Small intestine (tissue), 7 donors: ENCODE measurements around the gene HMG20A. TPM values are rescaled to one million over a fixed set of nuclear protein-coding genes. Genes with fewer than 3 reads are reported as not detected.

Experiments used
- DNase-seq, 2 donors: peaks; one replicate each; pipeline versions ENCODE4 v3.0.0 to v3.0.0-alpha.2; 2013
- FAIRE-seq: peaks from 2 replicates; lab custom pipeline; 2012; peaks lifted over from hg19 to GRCh38; lab: Jason Lieb, UNC
- H3K27ac ChIP-seq, 3 donors: one replicate each; pipeline ENCODE4 v1.5.1; 2013; ENCODE audit warnings: low read length in 2 of 3, mild to moderate bottlenecking in 2 of 3, control low read depth in 1 of 3, inconsistent platforms in 1 of 3, low read depth in 1 of 3, moderate library complexity in 1 of 3
- H3K27me3 ChIP-seq, 3 donors: one replicate each; pipeline ENCODE4 v1.6.1; 2013; ENCODE audit warnings: low read length in 3 of 3, inconsistent platforms in 1 of 3; ENCODE audit not compliant: control insufficient read depth in 3 of 3, insufficient read depth in 3 of 3
- H3K36me3 ChIP-seq, 3 donors: one replicate each; pipeline ENCODE4 v1.6.1; 2013; ENCODE audit warnings: low read length in 3 of 3, inconsistent platforms in 1 of 3, low read depth in 1 of 3, mild to moderate bottlenecking in 1 of 3, moderate library complexity in 1 of 3; ENCODE audit not compliant: control insufficient read depth in 3 of 3, insufficient read depth in 2 of 3
- H3K4me1 ChIP-seq, 3 donors: one replicate each; pipeline ENCODE4 v1.6.1; 2013; ENCODE audit warnings: low read length in 2 of 3, inconsistent platforms in 1 of 3, low read depth in 1 of 3, mild to moderate bottlenecking in 1 of 3, moderate library complexity in 1 of 3; ENCODE audit not compliant: control insufficient read depth in 3 of 3, insufficient read depth in 2 of 3
- H3K4me3 ChIP-seq, 3 donors: one replicate each; pipeline ENCODE4 v1.5.1; 2013; ENCODE audit warnings: low read length in 3 of 3, control low read depth in 1 of 3, inconsistent platforms in 1 of 3, low read depth in 1 of 3, mild to moderate bottlenecking in 1 of 3, moderate library complexity in 1 of 3
- H3K9me3 ChIP-seq, 2 donors: one replicate each; pipeline ENCODE4 v1.6.1; 2013; ENCODE audit warnings: low read depth in 1 of 2, low read length in 1 of 2; ENCODE audit not compliant: control insufficient read depth in 2 of 2, insufficient read depth in 1 of 2
- WGBS, 3 donors: extraction: QIAGEN DNeasy Blood & Tissue Kit; methylation state at CpG; one replicate each; pipeline ENCODE4 v1.1.7; 2013; 5-methylcytosine and 5-hydroxymethylcytosine counted together
- polyA plus RNA-seq, 4 donors: library from polyadenylated mRNA; stranded (reverse) in 3 of 4; unstranded in 1 of 4; fragments of 200-250 nt in 3 of 4; fragments of 120-200 nt in 1 of 4; gene quantifications; one replicate each; pipeline versions ENCODE4 v1.2.1 to v1.2.3, GENCODE V29; 2013
- donor health status: healthy with polysubstance abuse.
- donor health status: control.
- donor health status: control.
- donor health status: Bipolar disorder and iron deficiency.
- donor health status: healthy.

HMG20A gene
- polyA plus RNA-seq, 4 donors: 6.5 to 37.4 (median 10.5) TPM

DNA sequence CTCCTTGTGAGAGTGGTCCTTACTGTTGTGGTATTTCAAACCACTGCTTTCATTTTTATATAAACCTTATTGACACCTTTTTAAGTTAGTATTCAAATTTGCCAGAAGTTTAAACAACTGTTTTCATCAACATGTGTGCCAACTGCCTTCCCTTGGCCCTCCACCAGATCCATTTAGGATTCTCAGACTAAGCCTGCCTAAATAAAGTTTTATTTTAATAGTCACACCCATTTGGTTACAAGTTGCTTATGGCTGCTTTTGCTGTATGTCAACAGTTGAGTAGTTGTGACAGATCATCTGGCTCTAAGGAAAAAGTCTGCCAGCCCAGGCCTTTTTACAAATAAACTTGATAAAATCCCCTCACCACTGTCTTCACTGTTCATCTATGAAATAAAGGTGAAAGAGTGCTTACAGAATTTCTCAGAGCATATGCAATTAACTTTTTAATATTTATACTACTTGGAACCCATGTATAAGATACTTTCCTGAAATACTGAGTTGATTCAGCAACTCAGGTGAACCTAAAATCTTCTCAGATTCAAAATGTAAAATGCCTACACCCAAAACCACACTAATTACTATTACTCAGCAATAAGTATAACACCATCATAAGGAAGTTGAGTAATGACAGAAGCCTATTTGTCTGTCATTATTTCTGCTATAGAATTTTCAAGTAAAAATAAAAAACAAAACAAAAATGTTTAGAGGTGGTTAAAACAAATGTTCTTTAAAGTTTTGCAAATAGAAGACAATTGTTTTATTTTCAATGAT lies 35.9 kb upstream of the HMG20A start:
- DNase-seq (no peak), FAIRE-seq (no peak)
- H3K4me3 ChIP-seq: no peak overlapping the region
- H3K4me1 ChIP-seq: no peaks in the 10 kb centered on the region
- H3K9me3 ChIP-seq: no peaks in the 10 kb centered on the region
- no peaks in the 10 kb centered on the region for H3K27me3 ChIP-seq
- H3K27ac ChIP-seq: no peak overlapping the region
- H3K36me3 ChIP-seq: no peaks in the 10 kb centered on the region

DNA sequence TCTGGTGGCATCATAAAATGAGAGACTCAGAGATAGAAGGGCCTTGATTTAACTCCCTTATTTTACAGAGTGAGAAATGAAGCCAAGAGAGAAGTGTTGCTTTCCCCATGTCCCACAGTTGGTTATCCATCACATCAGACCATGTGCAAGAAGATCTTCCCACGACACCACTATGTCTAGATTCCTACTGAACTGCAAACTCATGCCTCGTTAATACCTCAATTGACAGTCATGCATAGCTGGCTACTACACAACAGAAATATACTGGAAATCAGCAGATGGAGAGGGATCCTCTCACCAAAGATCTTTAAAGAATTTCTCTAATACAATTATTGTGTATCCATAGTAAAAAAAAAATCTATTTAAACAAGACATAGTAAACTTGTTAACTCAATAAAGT lies 34.1 kb upstream of the HMG20A start:
- WGBS, 3 donors: 82 to 92% (median 84%) methylated on average over 2 of the region's 2 CpGs
- H3K27ac ChIP-seq: no peak overlapping the region
- no peaks in the 10 kb centered on the region for H3K9me3 ChIP-seq
- H3K4me3 ChIP-seq: no peak overlapping the region
- no peaks in the 10 kb centered on the region for H3K4me1 ChIP-seq
- H3K27me3 ChIP-seq: no peaks in the 10 kb centered on the region
- H3K36me3 ChIP-seq: no peaks in the 10 kb centered on the region
- DNase-seq: no peak
- no peak for FAIRE-seq

- Histone ChIP-seq H3K27ac (no peak overlapping the region), H3K36me3 (no peaks in the 10 kb centered on the region), H3K4me3 (no peak overlapping the region), H3K9me3 (no peaks in the 10 kb centered on the region), H3K4me1 (no peaks in the 10 kb centered on the region), H3K27me3 (no peaks in the 10 kb centered on the region)
- WGBS, 3 donors: 85 to 100% (median 87%) methylated on average over 2 of the region's 2 CpGs
- FAIRE-seq: no peak
- DNase-seq: no peak
Observed at GRCh38 chr15:77387365-77388105, 33.2 kb upstream of the HMG20A start.

DNA sequence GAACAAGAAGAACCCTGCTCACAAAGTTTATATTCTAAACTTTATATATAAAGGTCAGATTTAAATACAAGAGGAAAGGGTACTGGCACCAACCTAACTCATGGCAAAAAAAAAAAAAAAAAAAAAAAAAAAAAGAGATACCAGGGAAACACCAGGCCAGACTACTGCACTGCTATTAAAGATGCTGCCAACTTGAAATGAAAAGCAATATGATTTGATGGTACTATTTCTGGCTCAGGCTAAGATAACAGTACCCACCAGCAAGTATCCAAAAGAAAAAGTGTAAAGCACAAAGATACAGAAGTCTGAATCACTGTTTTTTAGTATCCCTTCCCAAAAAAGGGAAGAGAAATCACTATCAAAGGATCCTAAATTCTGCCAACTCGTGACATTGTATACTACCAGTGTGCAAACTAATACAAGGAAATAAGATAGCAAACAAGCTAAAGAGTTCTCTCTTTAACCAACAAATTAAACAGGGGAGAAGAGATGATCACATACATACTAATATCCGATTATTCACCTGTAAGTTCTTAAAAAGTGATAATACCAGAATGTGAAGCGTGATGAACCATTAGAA lies 29.2 kb upstream of the HMG20A start:
- DNase-seq (no peak), FAIRE-seq (no peak)
- peaks cover 0 to 15% of the 10 kb centered on the region in 2 donors for H3K9me3 ChIP-seq

GRCh38 chr15:77392762-77393470 lies 27.8 kb upstream of the HMG20A start:
- Histone ChIP-seq H3K36me3 (peaks cover 0 to 14% (median 0%) of the 10 kb centered on the region in 3 donors), H3K4me3 (no peak overlapping the region), H3K4me1 (no peaks in the 10 kb centered on the region), H3K9me3 (peaks cover 0 to 15% of the 10 kb centered on the region in 2 donors), H3K27ac (no peak overlapping the region), H3K27me3 (no peaks in the 10 kb centered on the region)
- FAIRE-seq: no peak
- no peak for DNase-seq
- 93 to 96% (median 94%) methylated on average over 7 of the region's 7 CpGs for WGBS, 3 donors

More for the DNA sequence above, 29.2 kb upstream of the HMG20A start:
- no peak overlapping the region for H3K4me3 ChIP-seq
- no peak overlapping the region for H3K27ac ChIP-seq
- H3K4me1 ChIP-seq: no peaks in the 10 kb centered on the region
- no peaks in the 10 kb centered on the region for H3K27me3 ChIP-seq
- peaks cover 0 to 14% (median 0%) of the 10 kb centered on the region in 3 donors for H3K36me3 ChIP-seq
- 81 to 87% (median 85%) methylated on average over 3 of the region's 3 CpGs for WGBS, 3 donors

GRCh38 chr15:77393471-77393840 lies 27.2 kb upstream of the HMG20A start:
- FAIRE-seq: no peak
- Histone ChIP-seq H3K27me3 (no peaks in the 10 kb centered on the region), H3K4me3 (no peak overlapping the region), H3K36me3 (peaks cover 0 to 14% (median 0%) of the 10 kb centered on the region in 3 donors), H3K27ac (no peak overlapping the region), H3K9me3 (peaks cover 0 to 15% of the 10 kb centered on the region in 2 donors), H3K4me1 (no peaks in the 10 kb centered on the region)
- no peak for DNase-seq

DNA sequence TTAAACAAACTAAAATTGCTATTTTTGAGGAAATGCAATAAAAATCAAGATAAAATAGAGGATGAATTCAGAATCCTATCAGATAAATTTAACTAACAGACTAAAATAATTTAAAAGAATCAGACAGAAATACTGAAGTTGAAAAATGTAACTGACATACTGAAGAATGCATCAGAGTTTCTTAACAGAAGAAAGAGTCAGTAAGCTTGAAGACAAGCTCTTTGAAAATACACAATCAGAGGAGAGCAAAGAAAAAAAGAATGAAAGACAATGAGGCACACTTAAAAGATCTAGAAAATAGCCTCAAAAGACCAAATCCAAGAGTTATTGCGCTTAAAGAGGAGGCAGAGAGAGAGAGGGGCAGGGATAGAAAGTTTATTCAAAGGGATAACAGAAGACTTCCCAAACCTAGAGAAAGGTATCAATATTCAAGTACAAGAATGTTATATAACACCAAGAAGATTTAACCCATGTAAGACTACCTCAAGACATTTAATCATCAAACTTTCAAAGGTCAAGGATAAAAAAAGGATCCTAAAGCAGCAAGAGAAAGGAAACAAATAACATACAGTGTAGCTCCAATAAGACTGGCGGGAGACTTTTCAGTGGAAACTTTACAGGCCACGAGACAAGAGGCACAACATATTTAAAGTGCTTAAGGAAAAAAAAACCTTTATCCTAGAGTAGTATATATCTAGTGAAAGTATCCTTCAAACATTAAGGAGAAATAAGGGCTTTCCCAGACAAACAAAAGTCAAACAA lies 25.5 kb upstream of the HMG20A start:
- Histone ChIP-seq H3K4me3 (no peak overlapping the region), H3K27ac (no peak overlapping the region), H3K36me3 (peaks cover 0 to 14% (median 0%) of the 10 kb centered on the region in 3 donors), H3K27me3 (no peaks in the 10 kb centered on the region), H3K9me3 (peaks cover 0 to 19% of the 10 kb centered on the region in 2 donors), H3K4me1 (no peaks in the 10 kb centered on the region)
- DNase-seq (no peak), FAIRE-seq (no peak)
- WGBS, 3 donors: 95 to 97% (median 97%) methylated on average over 3 of the region's 3 CpGs
